IPS-20b (cell line): Measurements from ENCODE around the gene STK36.

Experiments used
- H3K27ac ChIP-seq: one replicate; pipeline ENCODE4 v1.5.1; 2013; ENCODE audit warnings: low read length
- H3K27me3 ChIP-seq: 2 replicates; pipeline ENCODE4 v1.6.1; 2013; ENCODE audit warnings: mild to moderate bottlenecking, low read length, inconsistent platforms; ENCODE audit not compliant: insufficient read depth
- H3K36me3 ChIP-seq: 2 replicates; pipeline ENCODE4 v1.6.1; 2013; ENCODE audit warnings: low read depth, mild to moderate bottlenecking, inconsistent platforms, low read length, moderate library complexity; ENCODE audit not compliant: insufficient read depth
- H3K4me1 ChIP-seq: 2 replicates; pipeline ENCODE4 v1.6.1; 2013; ENCODE audit warnings: mild to moderate bottlenecking, control low read depth, inconsistent platforms, low read length, moderate library complexity; ENCODE audit not compliant: insufficient read depth
- H3K4me3 ChIP-seq: 2 replicates; pipeline ENCODE4 v1.5.1; 2013; ENCODE audit warnings: mild to moderate bottlenecking, low read length, inconsistent platforms
- H3K9ac ChIP-seq: 2 replicates; pipeline ENCODE4 v1.6.1; 2013; ENCODE audit warnings: low read depth, mild to moderate bottlenecking, inconsistent platforms, low read length, moderate library complexity
- H3K9me3 ChIP-seq: 2 replicates; pipeline ENCODE4 v1.6.1; 2013; ENCODE audit warnings: mild to moderate bottlenecking, low read depth, low read length, inconsistent platforms; ENCODE audit not compliant: insufficient read depth

Gene STK36

DNA sequence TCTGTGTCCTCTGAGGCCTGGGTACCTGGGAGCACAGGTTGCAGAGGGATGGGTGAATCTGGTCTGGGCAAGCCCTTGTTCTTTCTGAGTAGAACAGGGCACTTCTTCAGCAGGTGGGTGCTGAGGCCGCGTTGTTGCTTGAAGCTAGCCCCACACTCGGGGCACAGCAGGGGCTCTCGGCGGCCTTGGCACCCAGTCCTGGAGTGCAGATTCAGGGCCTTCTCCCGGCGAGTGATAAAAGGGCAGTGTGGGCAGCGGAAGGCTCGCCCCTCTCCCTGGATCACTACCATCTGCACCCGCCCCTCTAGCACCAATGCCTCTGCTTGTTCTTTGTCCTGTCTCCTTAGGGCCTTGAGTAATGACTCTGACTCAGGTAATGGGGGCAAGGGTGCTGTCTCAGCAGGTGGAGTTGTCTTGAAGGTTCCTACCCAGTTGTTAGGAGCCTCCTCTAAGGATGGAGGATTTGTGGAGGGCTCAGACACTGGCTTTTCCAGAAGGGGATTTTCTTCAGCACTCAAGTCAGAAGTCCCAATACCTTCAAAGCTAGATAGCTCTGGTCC lies 28.1 kb upstream of the STK36 start:
- Histone ChIP-seq H3K9me3 (no peaks in the 10 kb centered on the region), H3K27me3 (no peaks in the 10 kb centered on the region), H3K36me3 (peaks cover 95% of the 10 kb centered on the region), H3K4me3 (no peak overlapping the region), H3K9ac (no peak overlapping the region), H3K27ac (no peak overlapping the region), H3K4me1 (no peaks in the 10 kb centered on the region)

DNA sequence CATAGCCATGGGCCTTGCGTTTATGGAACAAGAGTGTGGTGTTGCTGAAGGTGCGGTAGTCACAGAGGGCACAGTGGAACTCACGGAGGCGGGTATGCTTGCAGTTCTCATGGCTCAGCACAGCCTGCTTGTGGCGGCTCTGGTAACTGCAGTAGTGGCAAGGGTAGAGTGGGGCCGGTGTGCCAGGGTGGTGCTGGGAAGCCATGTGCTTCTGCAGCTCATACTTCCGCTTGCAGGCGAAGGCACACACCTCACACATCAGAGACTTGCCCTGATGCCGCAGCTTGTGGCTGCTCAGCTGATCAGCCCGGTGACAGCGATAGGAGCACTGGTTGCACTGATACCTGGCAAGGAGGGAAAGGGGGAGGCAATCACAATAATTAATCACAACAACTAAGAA lies 27.2 kb upstream of the STK36 start:
- Histone ChIP-seq H3K9me3 (no peaks in the 10 kb centered on the region), H3K9ac (no peak overlapping the region), H3K4me3 (no peak overlapping the region), H3K27me3 (no peaks in the 10 kb centered on the region), H3K27ac (no peak overlapping the region), H3K4me1 (no peaks in the 10 kb centered on the region), H3K36me3 (peaks cover 95% of the 10 kb centered on the region)

DNA sequence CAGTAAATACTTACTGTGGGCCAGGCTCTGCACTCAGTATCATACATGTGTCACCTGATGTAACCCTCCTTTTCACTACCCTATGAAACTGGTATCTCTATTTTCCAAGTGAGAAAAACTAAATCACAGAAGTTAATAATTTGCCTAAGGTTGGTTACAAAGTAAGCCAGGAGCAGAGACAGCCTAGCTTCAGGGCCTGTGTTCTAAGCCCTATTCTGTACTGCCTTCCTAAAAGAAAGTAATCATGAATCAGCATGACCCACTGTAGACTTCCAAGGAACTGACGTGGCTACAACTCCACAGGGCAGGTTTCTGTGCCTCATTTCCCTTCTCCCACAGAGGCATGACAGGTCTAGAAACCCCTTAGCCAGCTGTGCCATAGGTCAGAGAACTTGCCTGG lies 26.8 kb upstream of the STK36 start:
- H3K27ac ChIP-seq, result no peak overlapping the region
- no peaks in the 10 kb centered on the region for H3K9me3 ChIP-seq
- no peaks in the 10 kb centered on the region for H3K4me1 ChIP-seq
- H3K4me3 ChIP-seq, result no peak overlapping the region
- peaks cover 96% of the 10 kb centered on the region for H3K36me3 ChIP-seq
- no peak overlapping the region for H3K9ac ChIP-seq
- no peaks in the 10 kb centered on the region for H3K27me3 ChIP-seq

DNA sequence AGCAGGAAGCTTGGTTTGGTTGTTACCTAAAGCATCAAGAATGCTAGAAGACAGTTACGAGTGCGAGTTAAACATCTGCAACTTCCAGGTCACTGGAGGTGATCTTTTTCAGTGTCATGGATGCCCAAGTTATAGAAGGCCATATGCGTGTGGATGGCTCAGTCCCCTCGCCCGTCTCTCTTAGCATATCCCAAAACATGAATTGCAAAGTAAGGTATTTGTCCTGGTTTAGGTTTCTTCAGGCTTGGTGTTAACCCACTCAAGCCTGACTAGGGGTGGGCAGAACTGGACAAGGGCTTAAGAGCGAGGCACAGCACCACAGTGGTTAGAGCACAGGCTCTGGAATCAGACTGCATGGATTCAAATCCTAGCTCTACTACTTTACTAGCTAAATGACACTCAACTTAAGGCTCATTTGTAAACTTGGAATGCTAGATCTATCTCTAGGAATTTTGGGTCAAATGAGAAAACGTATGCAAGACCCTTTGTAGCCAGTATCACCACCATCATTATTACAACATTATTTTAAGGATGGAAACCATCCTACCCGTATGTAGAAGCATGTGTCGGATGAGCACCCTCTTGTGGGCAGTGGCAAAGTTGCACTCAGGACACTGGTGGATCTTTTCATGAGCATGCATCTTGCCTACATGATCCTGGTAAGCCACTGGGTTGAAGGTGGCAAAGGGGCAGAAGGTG lies 23.6 kb upstream of the STK36 start:
- Histone ChIP-seq H3K36me3 (peaks cover 98% of the 10 kb centered on the region), H3K9ac (no peak overlapping the region), H3K4me1 (no peaks in the 10 kb centered on the region), H3K4me3 (no peak overlapping the region), H3K27ac (no peak overlapping the region), H3K9me3 (no peaks in the 10 kb centered on the region), H3K27me3 (no peaks in the 10 kb centered on the region)

DNA sequence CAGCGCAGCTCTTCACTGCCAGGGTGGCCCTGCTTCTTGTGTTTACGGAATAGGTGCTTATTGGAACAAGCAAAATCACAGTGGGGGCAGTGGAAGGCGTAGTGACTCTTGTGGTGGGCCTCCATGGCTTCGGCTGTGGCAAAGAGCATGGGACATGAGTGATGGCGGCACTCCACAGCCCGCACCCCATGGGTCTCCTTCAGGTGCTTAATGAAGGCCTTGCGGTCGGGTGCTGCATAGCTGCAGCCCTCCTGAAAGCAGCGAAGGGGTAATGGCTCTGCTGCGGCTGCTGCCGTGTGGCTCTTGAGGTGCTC lies 23.1 kb upstream of the STK36 start:
- Histone ChIP-seq H3K36me3 (peaks cover 98% of the 10 kb centered on the region), H3K9me3 (no peaks in the 10 kb centered on the region), H3K4me3 (no peak overlapping the region), H3K27ac (no peak overlapping the region), H3K9ac (no peak overlapping the region), H3K4me1 (no peaks in the 10 kb centered on the region), H3K27me3 (no peaks in the 10 kb centered on the region)

DNA sequence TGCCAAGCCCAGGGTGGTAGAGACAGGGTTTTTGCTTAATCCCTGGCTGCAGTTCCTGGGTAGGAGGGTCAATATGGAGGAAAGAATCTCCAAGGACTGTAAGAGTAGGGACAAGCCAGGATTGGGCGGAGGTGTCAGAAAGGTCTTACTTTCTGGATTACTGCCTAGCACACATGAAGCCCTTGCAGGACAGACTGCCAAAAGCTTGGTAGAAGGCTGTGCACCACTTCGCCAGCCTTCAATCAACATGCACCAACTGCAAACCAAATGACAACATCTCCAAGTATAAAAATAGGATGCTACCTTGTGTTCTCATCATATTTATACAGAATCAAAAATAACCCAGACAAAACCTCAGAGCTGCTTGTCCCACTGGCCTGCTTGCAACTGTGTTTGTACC lies 16.1 kb upstream of the STK36 start:
- Histone ChIP-seq H3K27me3 (no peaks in the 10 kb centered on the region), H3K9ac (no peak overlapping the region), H3K36me3 (peaks cover 73% of the 10 kb centered on the region), H3K4me1 (no peaks in the 10 kb centered on the region), H3K4me3 (no peak overlapping the region), H3K27ac (no peak overlapping the region), H3K9me3 (no peaks in the 10 kb centered on the region)

DNA sequence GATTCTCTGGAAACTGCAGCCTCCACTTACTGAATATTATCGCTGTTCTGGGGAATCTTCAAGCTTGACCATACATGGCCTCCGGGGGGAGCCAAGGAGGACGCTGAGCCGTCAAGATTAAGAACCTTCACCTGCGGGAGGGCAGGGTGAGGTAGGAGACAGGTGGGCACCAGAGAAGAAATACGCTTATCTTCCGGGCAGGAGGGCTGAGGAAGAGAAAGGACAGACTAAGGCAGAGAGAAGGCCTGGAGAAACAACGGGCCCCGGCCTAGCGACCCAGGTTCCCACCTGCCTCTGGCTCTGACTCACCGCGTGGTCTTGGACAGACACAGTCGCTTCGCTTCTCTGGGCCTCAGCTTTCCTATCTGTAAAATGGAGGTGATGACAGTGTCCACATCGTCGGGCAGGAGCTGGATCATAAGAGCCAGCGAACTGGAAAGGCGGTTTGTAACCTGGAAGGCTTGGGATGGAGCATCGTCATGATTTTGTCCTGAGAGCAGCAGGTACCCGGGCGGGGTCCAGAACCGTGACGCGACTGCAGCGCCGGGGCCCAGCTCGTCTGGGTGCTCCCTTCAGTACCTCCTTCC lies 13.1 kb upstream of the STK36 start:
- Histone ChIP-seq H3K27me3 (no peaks in the 10 kb centered on the region), H3K36me3 (peaks cover 72% of the 10 kb centered on the region), H3K4me3 (peak overlapping the region; percentile 98), H3K9ac (peak overlapping the region; percentile 90), H3K9me3 (no peaks in the 10 kb centered on the region), H3K27ac (peak overlapping the region; percentile 83), H3K4me1 (no peaks in the 10 kb centered on the region)

DNA sequence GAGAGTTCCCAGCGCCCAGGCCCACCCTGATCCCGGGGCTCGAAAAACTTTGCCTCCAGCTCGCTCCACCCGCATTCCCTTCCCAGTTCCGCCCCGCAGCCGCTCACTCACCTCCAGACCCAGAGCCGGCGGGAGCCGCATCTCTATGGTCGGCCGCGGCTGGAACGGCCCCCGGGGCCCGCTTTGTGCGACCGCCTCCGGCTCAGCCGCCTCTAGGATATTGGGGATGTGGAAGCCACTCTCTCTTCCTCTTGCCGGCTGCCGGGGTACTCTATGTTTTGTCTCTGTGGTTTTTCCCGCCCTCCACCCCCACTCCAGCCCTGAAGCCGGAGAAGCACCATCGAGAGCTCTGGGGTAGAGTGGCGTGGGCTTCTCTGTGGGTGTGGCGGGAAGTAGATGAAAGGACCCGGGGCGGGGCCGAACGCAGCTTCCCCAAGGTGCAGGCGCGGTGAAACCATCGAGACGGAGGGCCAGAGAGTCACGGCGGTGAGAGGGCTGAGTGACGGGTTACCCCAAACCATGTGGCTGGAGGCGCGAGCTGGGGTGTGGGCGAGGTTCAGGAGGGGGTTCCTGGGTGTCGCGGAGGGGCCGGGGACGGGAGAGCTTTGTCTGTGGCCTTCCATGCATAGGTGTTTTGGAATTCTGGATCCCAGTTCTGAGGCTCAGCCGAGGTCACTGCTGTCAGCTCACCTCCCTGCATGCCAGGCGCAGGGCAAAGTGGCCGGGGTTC lies 12.5 kb upstream of the STK36 start, which contains the start of the genes BCS1L and ZNF142:
Gene BCS1L, plus strand, starts transcription at position 426 of the 730 bp plus-strand sequence. CDS start 1,305 bp downstream, outside the sequence.
Gene ZNF142, minus strand, starts transcription at position 366 of the 730 bp plus-strand sequence. CDS start 3,194 bp downstream, outside the sequence.
- peaks cover 72% of the 10 kb centered on the region for H3K36me3 ChIP-seq

DNA sequence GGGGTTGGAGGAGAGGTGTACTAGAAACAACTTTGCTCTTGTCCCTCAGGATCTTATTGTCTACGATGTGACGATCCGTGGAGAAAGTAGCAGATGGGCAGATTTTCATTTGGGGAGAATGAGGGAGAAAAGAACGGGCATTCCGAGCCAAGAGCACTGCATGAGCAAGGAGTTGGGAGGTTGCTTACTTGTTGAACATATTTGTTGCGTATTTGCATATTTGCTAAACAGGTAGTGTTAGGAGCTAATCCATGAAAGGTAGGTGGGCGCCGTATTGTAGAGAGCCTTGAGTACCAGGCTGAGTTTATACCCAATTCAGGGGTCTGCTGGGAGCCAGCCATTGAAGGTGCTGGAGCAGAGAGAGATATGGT lies 11.9 kb upstream of the STK36 start:
- Histone ChIP-seq H3K36me3 (peaks cover 72% of the 10 kb centered on the region), H3K9me3 (no peaks in the 10 kb centered on the region), H3K27ac (no peak overlapping the region), H3K4me3 (peak overlapping the region; percentile 98), H3K4me1 (no peaks in the 10 kb centered on the region), H3K9ac (peak overlapping the region; percentile 90), H3K27me3 (no peaks in the 10 kb centered on the region)

More for the DNA sequence above, 12.5 kb upstream of the STK36 start, which contains the start of the genes BCS1L and ZNF142:
- no peaks in the 10 kb centered on the region for H3K9me3 ChIP-seq
- no peaks in the 10 kb centered on the region for H3K4me1 ChIP-seq
- peak within 1 kb of the TSS; percentile 83 for H3K27ac ChIP-seq
- no peaks in the 10 kb centered on the region for H3K27me3 ChIP-seq
- peak within 1 kb of the TSS; percentile 90 for H3K9ac ChIP-seq
- H3K4me3 ChIP-seq, result peak within 1 kb of the TSS; percentile 98

DNA sequence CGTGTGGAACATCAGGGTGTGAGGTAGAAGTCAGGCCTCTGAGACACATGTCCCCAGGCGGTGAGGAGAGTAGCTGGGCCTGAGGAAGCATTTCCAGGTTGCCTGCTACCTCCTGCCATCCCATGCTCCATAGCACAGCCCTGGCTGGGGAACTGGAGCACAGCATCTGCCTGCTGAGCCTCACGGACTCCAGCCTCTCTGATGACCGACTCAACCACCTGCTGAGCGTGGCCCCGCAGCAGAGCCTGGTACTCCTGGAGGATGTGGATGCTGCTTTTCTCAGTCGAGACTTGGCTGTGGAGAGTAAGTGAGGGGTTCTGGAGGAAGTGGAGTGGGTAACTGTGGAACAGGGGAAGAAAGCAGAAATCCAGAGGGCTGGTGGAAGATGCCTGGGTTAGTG lies 9.5 kb upstream of the STK36 start:
- H3K36me3 ChIP-seq, result peaks cover 68% of the 10 kb centered on the region
- H3K4me3 ChIP-seq, result no peak overlapping the region
- no peak overlapping the region for H3K9ac ChIP-seq
- H3K4me1 ChIP-seq, result no peaks in the 10 kb centered on the region
- H3K27me3 ChIP-seq, result no peaks in the 10 kb centered on the region
- H3K9me3 ChIP-seq, result no peaks in the 10 kb centered on the region
- no peak overlapping the region for H3K27ac ChIP-seq

DNA sequence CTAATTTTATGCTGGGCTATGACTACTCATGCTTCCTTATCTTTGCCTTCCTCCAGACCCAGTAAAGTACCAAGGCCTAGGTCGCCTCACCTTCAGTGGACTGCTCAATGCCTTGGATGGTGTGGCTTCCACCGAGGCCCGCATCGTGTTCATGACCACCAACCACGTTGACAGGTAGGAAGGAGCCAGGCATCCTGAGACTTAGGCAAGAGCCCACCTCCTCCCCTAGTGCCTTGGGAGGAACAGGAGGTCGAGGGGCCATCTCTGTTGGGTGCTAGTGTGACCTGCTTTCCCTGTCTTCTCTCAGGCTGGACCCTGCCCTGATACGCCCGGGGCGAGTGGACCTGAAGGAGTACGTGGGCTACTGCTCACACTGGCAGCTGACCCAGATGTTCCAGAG lies 9.1 kb upstream of the STK36 start:
- no peak overlapping the region for H3K27ac ChIP-seq
- no peak overlapping the region for H3K4me3 ChIP-seq
- no peak overlapping the region for H3K9ac ChIP-seq
- H3K36me3 ChIP-seq, result peaks cover 68% of the 10 kb centered on the region
- no peaks in the 10 kb centered on the region for H3K9me3 ChIP-seq
- no peaks in the 10 kb centered on the region for H3K27me3 ChIP-seq
- H3K4me1 ChIP-seq, result no peaks in the 10 kb centered on the region
